C4-2B (cell line): ENCODE results near the gene FTCDNL1.

Source experiments
- CTCF ChIP-seq: fragments of 450-650 bp; conservative IDR thresholded peaks from 2 replicates; pipeline ENCODE4 v1.5.1; 2017; ENCODE audit warnings: mild to moderate bottlenecking
- ZFX ChIP-seq: fragments of 450-650 bp; IDR thresholded peaks from 2 replicates; pipeline ENCODE4 v1.6.1; 2017

DNA sequence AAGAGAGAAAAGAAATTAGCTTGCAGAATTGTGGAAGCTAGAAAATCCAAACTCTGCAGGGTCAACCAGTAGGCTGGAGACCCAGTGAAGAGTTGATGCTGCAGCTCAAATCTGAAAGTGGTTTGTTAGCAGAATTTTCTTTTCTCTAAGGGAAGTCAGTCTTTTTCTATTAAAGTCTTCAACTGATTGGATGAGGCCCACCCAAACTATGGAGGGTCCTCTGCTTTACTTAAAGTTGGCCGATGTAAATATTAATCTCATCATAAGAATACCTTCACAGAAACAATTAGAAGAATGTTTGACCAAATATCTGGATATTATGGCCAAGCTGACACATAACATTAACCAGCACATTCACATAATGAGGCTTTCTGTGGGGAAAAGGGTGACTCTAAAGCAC is 73.7 kb downstream of the FTCDNL1 start:
- no peak for TF ChIP-seq CTCF
- TF ChIP-seq ZFX: no peak
